Psoas muscle (tissue), 8 donors: ENCODE results near the gene CERS6. TPM values are rescaled to one million over a fixed set of nuclear protein-coding genes. Genes with fewer than 3 reads are reported as not detected.

Source experiments
- ATAC-seq, 4 donors: fragments of 200-7000 bp; cut with Tn5 transposase; one replicate each; pipeline ENCODE4 v1.9.1; 2020; ENCODE audit warnings: moderate library complexity in 3 of 4, mild to moderate bottlenecking in 2 of 4
- DNase-seq, 2 donors: peaks; one replicate each; pipeline ENCODE4 v3.0.0-alpha.2; 2020
- H3K27ac ChIP-seq: fragments of 200-600 bp; one replicate; pipeline ENCODE4 v1.8.0; 2022
- H3K27me3 ChIP-seq, 3 donors: fragments of 200-600 bp in 1 of 3; one replicate each; pipeline versions ENCODE4 v1.6.1 to v1.8.0; 2013 to 2022; ENCODE audit warnings: low read length in 2 of 3, mild to moderate bottlenecking in 2 of 3, moderate library complexity in 1 of 3; ENCODE audit not compliant: insufficient read depth in 3 of 3
- H3K36me3 ChIP-seq, 2 donors: fragments of 200-600 bp in 1 of 2; one replicate each; pipeline versions ENCODE4 v1.6.1 to v1.8.0; 2013 to 2022; ENCODE audit warnings: low read depth in 1 of 2, mild to moderate bottlenecking in 1 of 2, moderate library complexity in 1 of 2; ENCODE audit not compliant: insufficient read depth in 1 of 2
- H3K4me1 ChIP-seq: fragments of 200-600 bp; one replicate; pipeline ENCODE4 v1.8.0; 2022
- H3K4me3 ChIP-seq: fragments of 200-600 bp; one replicate; pipeline ENCODE4 v1.8.0; 2022; ENCODE audit warnings: mild to moderate bottlenecking
- H3K9me3 ChIP-seq: fragments of 200-600 bp; one replicate; pipeline ENCODE4 v1.8.0; 2022
- CTCF ChIP-seq: fragments of 200-600 bp; IDR thresholded peaks from one replicate; pipeline ENCODE4 v1.8.0; 2022; ENCODE audit warnings: antibody characterized with exemption
- WGBS, 3 donors: extraction: QIAGEN DNeasy Blood & Tissue Kit; methylation state at CpG; one replicate each; pipeline versions ENCODE4 v1.1.6 to v1.1.7; 2013; 5-methylcytosine and 5-hydroxymethylcytosine counted together
- intact Hi-C, 2 donors: fragments of 100-400 bp; cut with DNase I; formaldehyde crosslinking; loops; one replicate each; pipeline versions ENCODE4 v1.11.0 to v1.14.2; 2022
- polyA plus RNA-seq, 3 donors: library from polyadenylated mRNA; stranded (reverse); fragments of 200-250 nt; gene quantifications; one replicate each; pipeline ENCODE4 v1.2.3, GENCODE V29; 2013
- total RNA-seq, 4 donors: library from RNA; stranded (reverse); fragmentation: NEBNext Ultra II Directional in 2 of 4; extraction: Animal tissue kit (Norgen Biotek cat#: 25700) in 2 of 4; gene quantifications; one replicate each; pipeline versions ENCODE4 v1.2.1 to v1.2.4, GENCODE V29; 2021 to 2023
- donor health status: healthy with polysubstance abuse.
- donor health status: DM: no; HTN: no; CAD: no; lungs with moderate emphysema.
- donor health status: Bipolar disorder and iron deficiency.
- donor health status: healthy.
- donor health status: DM: yes; HTN: yes; CAD: no.
- donor health status: DM: no; HTN: no; CAD: no.
- donor health status: DM: no; HTN: no; CAD: no.
- donor health status: DM: yes; HTN: yes; CAD: no.

Gene CERS6
- total and polyA plus RNA-seq, 7 donors = 4.8 to 18.1 (median 11.2) TPM

DNA sequence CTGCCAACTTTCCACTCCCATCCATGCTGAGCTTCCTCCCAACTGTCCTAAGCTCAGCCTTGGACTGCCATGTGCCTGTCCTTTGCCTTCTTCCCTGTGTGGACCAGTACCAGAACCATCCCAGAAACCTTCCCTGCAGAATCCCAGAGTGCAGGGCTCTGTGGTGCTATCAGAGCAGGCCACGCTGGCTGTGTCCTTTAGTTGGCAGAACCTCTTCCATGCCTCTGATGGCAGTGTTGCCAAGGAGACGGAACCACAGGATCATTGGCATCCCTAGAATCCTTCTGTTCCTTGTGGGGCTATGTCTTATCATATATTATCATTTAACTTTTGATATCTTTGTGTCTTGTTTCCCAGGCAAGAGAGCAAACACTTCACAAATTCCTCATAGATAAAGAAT is 273.4 kb downstream of the CERS6 start:
- ATAC-seq = no peak
- no peak for TF ChIP-seq CTCF
- H3K4me1 ChIP-seq = peaks cover 15% of the 10 kb centered on the region

DNA sequence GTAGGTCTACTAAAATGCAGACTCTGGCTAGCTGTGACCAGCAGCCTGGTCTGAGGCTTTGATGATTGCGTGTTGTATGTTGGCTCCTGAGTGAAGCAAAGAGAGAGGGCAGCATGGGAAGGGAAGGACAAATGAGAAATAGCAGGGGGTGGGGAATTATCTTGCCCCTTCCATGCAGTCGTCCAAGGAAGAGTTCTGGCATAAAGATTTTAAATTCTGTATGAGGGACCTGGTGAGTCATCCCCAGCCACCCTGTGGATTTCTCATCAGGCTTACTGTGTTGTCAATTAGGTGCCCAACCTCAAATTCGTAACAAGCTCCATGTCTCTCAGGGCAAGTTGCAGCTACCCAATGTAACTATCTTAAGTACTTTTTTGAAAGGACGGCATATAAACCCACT is 274.3 kb downstream of the CERS6 start:
- no peak for TF ChIP-seq CTCF
- peaks cover 24% of the 10 kb centered on the region for H3K4me1 ChIP-seq
- intact Hi-C loops = no loop called here

More for the DNA sequence above, 273.4 kb downstream of the CERS6 start:
- intact Hi-C loops = no loop called here
- 88 to 100% (median 94%) methylated on average over 2 of the region's 2 CpGs for WGBS, 3 donors
- Histone ChIP-seq H3K36me3 (no peaks in the 10 kb centered on the region), H3K4me3 (no peak overlapping the region), H3K9me3 (no peaks in the 10 kb centered on the region), H3K27ac (no peak overlapping the region), H3K27me3 (no peaks in the 10 kb centered on the region)
- no peak for DNase-seq

DNA sequence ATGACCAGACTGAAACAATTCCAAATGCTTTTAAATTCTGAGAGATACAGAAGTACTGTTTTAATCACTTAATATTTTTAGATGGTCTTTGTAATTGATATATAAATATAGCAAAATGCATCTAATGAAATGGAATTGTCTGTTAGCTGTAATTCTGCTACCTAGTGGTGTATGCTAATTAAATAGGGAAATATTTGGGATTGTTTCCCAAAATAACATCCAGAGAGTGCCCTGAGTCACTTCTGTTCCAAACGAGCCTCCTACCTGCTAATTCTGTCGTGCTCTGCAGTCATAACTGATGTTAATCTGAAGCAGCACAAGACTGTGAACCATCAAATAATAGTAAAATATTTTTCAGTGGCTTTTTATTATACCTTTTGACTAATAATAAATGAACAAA is 274.9 kb downstream of the CERS6 start:
- no peak overlapping the region for H3K4me3 ChIP-seq
- no peaks in the 10 kb centered on the region for H3K9me3 ChIP-seq
- WGBS, 3 donors = 14 to 48% (median 18%) methylated on average over 2 of the region's 2 CpGs
- no peak for ATAC-seq
- no peak for TF ChIP-seq CTCF
- H3K4me1 ChIP-seq = peaks cover 24% of the 10 kb centered on the region
- no peak for DNase-seq
- intact Hi-C loops = no loop called here
- H3K27ac ChIP-seq = no peak overlapping the region
- H3K36me3 ChIP-seq = no peaks in the 10 kb centered on the region
- no peaks in the 10 kb centered on the region for H3K27me3 ChIP-seq

More for the DNA sequence above, 274.3 kb downstream of the CERS6 start:
- 76 to 85% (median 79%) methylated on average over 4 of the region's 4 CpGs for WGBS, 3 donors
- H3K27ac ChIP-seq = no peak overlapping the region
- H3K36me3 ChIP-seq = no peaks in the 10 kb centered on the region
- no peak for ATAC-seq
- H3K9me3 ChIP-seq = no peaks in the 10 kb centered on the region
- H3K4me3 ChIP-seq = no peak overlapping the region
- H3K27me3 ChIP-seq = no peaks in the 10 kb centered on the region
- no peak for DNase-seq

DNA sequence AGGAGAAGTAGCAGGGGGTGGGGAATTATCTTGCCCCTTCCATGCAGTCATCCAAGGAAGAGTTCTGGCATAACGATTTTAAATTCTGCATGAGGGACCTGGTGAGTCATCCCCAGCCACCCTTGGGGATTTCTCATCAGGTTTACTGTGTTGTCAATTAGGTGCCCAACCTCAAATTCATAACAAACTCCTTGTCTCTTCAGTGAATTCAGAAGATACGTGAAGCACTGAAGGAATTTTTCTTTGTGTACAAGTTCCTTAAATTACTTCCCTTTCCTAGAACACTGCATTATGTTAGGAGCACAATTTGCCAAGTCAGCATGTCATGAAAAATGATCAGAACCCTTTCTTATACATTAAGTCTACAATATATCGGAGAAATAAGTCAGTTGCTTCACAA is 275.5 kb downstream of the CERS6 start:
- intact Hi-C loops = no loop called here
- 65 to 73% (median 69%) methylated on average over 3 of the region's 3 CpGs for WGBS, 3 donors
- H3K9me3 ChIP-seq = no peaks in the 10 kb centered on the region
- no peak overlapping the region for H3K4me3 ChIP-seq
- no peaks in the 10 kb centered on the region for H3K36me3 ChIP-seq
- ATAC-seq (no peak), DNase-seq (no peak)
- no peak overlapping the region for H3K27ac ChIP-seq
- no peaks in the 10 kb centered on the region for H3K27me3 ChIP-seq
- H3K4me1 ChIP-seq = peaks cover 24% of the 10 kb centered on the region
- no peak for TF ChIP-seq CTCF

DNA sequence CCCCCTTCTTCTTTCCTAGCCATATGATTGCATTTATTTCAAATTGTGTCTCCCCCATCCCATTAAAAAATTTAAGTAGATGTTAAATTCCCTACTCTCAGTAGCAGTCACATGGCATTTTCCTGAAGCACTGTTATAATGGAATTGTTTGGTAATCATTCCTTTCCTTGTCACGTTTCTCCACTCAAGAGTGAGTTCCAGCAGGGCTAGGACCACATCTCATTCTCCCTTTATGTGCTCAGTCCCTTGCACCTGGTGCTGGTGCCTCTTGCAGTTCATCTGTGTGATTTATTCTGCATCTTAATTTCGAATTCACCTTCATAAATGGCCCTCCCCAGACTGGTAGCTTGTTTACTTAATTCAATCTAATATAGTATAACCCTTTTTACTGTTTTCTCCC is 276.0 kb downstream of the CERS6 start:
- Histone ChIP-seq H3K4me3 (no peak overlapping the region), H3K4me1 (peaks cover 24% of the 10 kb centered on the region), H3K27me3 (no peaks in the 10 kb centered on the region), H3K27ac (no peak overlapping the region), H3K9me3 (no peaks in the 10 kb centered on the region), H3K36me3 (no peaks in the 10 kb centered on the region)
- intact Hi-C loops = no loop called here
- TF ChIP-seq CTCF = no peak
- ATAC-seq (no peak), DNase-seq (no peak)
- 80 to 87% (median 84%) methylated on average over 2 of the region's 2 CpGs for WGBS, 3 donors
